IMR-90 (cell line): ENCODE results near the gene PRSS8. TPM values are rescaled to one million over a fixed set of nuclear protein-coding genes. Genes with fewer than 3 reads are reported as not detected.

Experiments
- ATAC-seq: fragments of 200-7000 bp; cut with Tn5 transposase; 2 replicates; pipeline ENCODE4 v1.9.1; 2020; ENCODE audit warnings: low read depth, mild to moderate bottlenecking, moderate library complexity
- BruUV-seq: library from RNA; stranded (reverse); fragments of 400-500 nt; replicated peaks from 2 replicates; lab custom pipeline; 2021; lab: Mats Ljungman, UMichigan
- CTCF ChIA-PET: fragments of 300-600 bp; formaldehyde crosslinking; extraction: SDS; loops from one replicate; lab custom pipeline; 2021; ENCODE audit warnings: antibody characterized with exemption; lab: Yijun Ruan, JAX
- POLR2A ChIA-PET: fragments of 300-600 bp; sonication (Branson Sonifier 250); formaldehyde crosslinking; loops from one replicate; lab custom pipeline; 2022; ENCODE audit warnings: antibody characterized with exemption; ENCODE audit not compliant: unreplicated experiment; lab: Charles Lee
- DNase-seq: peaks from one replicate; pipeline ENCODE4 v3.0.0; 2013
- H2AFZ ChIP-seq: replicated peaks from 2 replicates; pipeline ENCODE3; 2013; ENCODE audit warnings: low read length, mild to moderate bottlenecking; ENCODE audit not compliant: poor library complexity
- H2AK5ac ChIP-seq: 2 replicates; pipeline ENCODE4 v1.6.1; 2013; ENCODE audit warnings: low read depth, low read length, inconsistent platforms
- H2AK9ac ChIP-seq: replicated peaks from 2 replicates; pipeline ENCODE3; 2013; ENCODE audit warnings: mild to moderate bottlenecking, low read depth, low read length, moderate library complexity; ENCODE audit not compliant: poor library complexity
- H2BK120ac ChIP-seq: 2 replicates; pipeline ENCODE4 v1.6.1; 2013; ENCODE audit warnings: low read depth, low read length, inconsistent platforms
- H2BK15ac ChIP-seq: 3 replicates; pipeline ENCODE4 v1.6.1; 2013; ENCODE audit warnings: low read depth, low read length, inconsistent platforms
- H2BK20ac ChIP-seq: 2 replicates; pipeline ENCODE4 v1.6.1; 2013; ENCODE audit warnings: low read depth, mild to moderate bottlenecking, inconsistent platforms, low read length, moderate library complexity
- H2BK5ac ChIP-seq: 2 replicates; pipeline ENCODE4 v1.6.1; 2013; ENCODE audit warnings: mild to moderate bottlenecking, low read depth, low read length, inconsistent platforms; ENCODE audit not compliant: poor library complexity, severe bottlenecking
- H3K14ac ChIP-seq: replicated peaks from 2 replicates; pipeline ENCODE4 v1.6.1; 2013; ENCODE audit warnings: low read depth, low read length, inconsistent platforms
- H3K18ac ChIP-seq: 2 replicates; pipeline ENCODE4 v1.6.1; 2013; ENCODE audit warnings: low read depth, low read length, control low read depth
- H3K23ac ChIP-seq: 2 replicates; pipeline ENCODE4 v1.6.1; 2013; ENCODE audit warnings: low read depth, low read length, inconsistent platforms
- H3K27ac ChIP-seq: 2 replicates; pipeline ENCODE4 v1.5.1; 2013; ENCODE audit warnings: mild to moderate bottlenecking, control low read depth, low read length; ENCODE audit not compliant: insufficient read depth
- H3K27me3 ChIP-seq: 2 replicates; pipeline ENCODE4 v1.6.1; 2013; ENCODE audit warnings: low read length; ENCODE audit not compliant: control insufficient read depth, insufficient read depth
- H3K36me3 ChIP-seq: 2 replicates; pipeline ENCODE4 v1.6.1; 2013; ENCODE audit warnings: low read length, mixed read lengths; ENCODE audit not compliant: control insufficient read depth, insufficient read depth
- H3K4ac ChIP-seq: 2 replicates; pipeline ENCODE4 v1.6.1; 2013; ENCODE audit warnings: low read depth, low read length, inconsistent platforms
- H3K4me1 ChIP-seq: 2 replicates; pipeline ENCODE4 v1.6.1; 2013; ENCODE audit warnings: low read length, mixed read lengths; ENCODE audit not compliant: control insufficient read depth, insufficient read depth
- H3K4me2 ChIP-seq: 2 replicates; pipeline ENCODE4 v1.6.1; 2013; ENCODE audit warnings: low read depth, mild to moderate bottlenecking, control low read depth, low read length, moderate library complexity
- H3K4me3 ChIP-seq: 2 replicates; pipeline ENCODE4 v1.5.1; 2013; ENCODE audit warnings: low read depth, mild to moderate bottlenecking, control low read depth, low read length, moderate library complexity; ENCODE audit not compliant: insufficient read depth
- H3K56ac ChIP-seq: 2 replicates; pipeline ENCODE4 v1.6.1; 2013; ENCODE audit warnings: low read length, inconsistent platforms; ENCODE audit not compliant: insufficient read depth; ENCODE audit errors: extremely low read depth
- H3K79me1 ChIP-seq, 2 experiments: 2 replicates each; pipeline ENCODE4 v1.6.1; 2013; ENCODE audit warnings: low read length in 2 of 2, inconsistent platforms in 1 of 2, low read depth in 1 of 2
- H3K9ac ChIP-seq: 2 replicates; pipeline ENCODE4 v1.6.1; 2013; ENCODE audit warnings: low read depth, low read length, control low read depth
- H3K9me1 ChIP-seq: 2 replicates; pipeline ENCODE4 v1.6.1; 2013; ENCODE audit warnings: low read length, inconsistent platforms; ENCODE audit not compliant: insufficient read depth
- H3K9me3 ChIP-seq: 2 replicates; pipeline ENCODE4 v1.6.1; 2013; ENCODE audit warnings: low read length; ENCODE audit not compliant: control insufficient read depth, insufficient read depth
- H4K20me1 ChIP-seq: 2 replicates; pipeline ENCODE4 v1.6.1; 2013; ENCODE audit warnings: low read length, inconsistent platforms; ENCODE audit not compliant: insufficient read depth
- H4K5ac ChIP-seq: 2 replicates; pipeline ENCODE4 v1.6.1; 2013; ENCODE audit warnings: mild to moderate bottlenecking, low read depth, low read length, control low read depth
- H4K8ac ChIP-seq, 2 experiments: 2 replicates each; pipeline ENCODE4 v1.6.1; 2013; ENCODE audit warnings: low read depth in 2 of 2, low read length in 2 of 2, control low read depth in 1 of 2, inconsistent platforms in 1 of 2
- H4K91ac ChIP-seq: 2 replicates; pipeline ENCODE4 v1.6.1; 2013; ENCODE audit warnings: low read depth, low read length, inconsistent platforms; ENCODE audit not compliant: insufficient read depth
- BHLHE40 ChIP-seq: fragments of 150-350 bp; IDR thresholded peaks from 2 replicates; pipeline ENCODE4 v1.6.1; 2016; ENCODE audit warnings: mild to moderate bottlenecking, low read depth, low read length
- CEBPB ChIP-seq: IDR thresholded peaks from 2 replicates; pipeline ENCODE4 v1.6.1; 2012; ENCODE audit warnings: low read depth, low read length, improper control_type of control experiment
- CHD1 ChIP-seq: IDR thresholded peaks from 2 replicates; pipeline ENCODE4 v1.6.1; 2012; ENCODE audit warnings: low read depth, low read length, improper control_type of control experiment
- FOS ChIP-seq: fragments of 150-350 bp; IDR thresholded peaks from 2 replicates; pipeline ENCODE4 v1.6.1; 2016; ENCODE audit warnings: low read depth, low read length
- MAFK ChIP-seq: IDR thresholded peaks from 2 replicates; pipeline ENCODE4 v1.6.1; 2012; ENCODE audit warnings: low read depth, low read length, improper control_type of control experiment
- MAZ ChIP-seq: IDR thresholded peaks from 2 replicates; pipeline ENCODE4 v1.6.1; 2012; ENCODE audit warnings: low read depth, mild to moderate bottlenecking, low read length, improper control_type of control experiment, moderate library complexity, borderline replicate concordance
- MXI1 ChIP-seq: IDR thresholded peaks from 2 replicates; pipeline ENCODE4 v1.6.1; 2012; ENCODE audit warnings: low read depth, mild to moderate bottlenecking, low read length, moderate library complexity, borderline replicate concordance
- NFE2L2 ChIP-seq: fragments of 150-350 bp; IDR thresholded peaks from 2 replicates; pipeline ENCODE4 v1.6.1; 2016; ENCODE audit warnings: low read depth, mild to moderate bottlenecking, low read length
- POLR2A ChIP-seq: IDR thresholded peaks from 2 replicates; pipeline ENCODE4 v1.6.1; 2012; ENCODE audit warnings: mild to moderate bottlenecking, low read depth, low read length
- RAD21 ChIP-seq: IDR thresholded peaks from 2 replicates; pipeline ENCODE4 v1.6.1; 2012; ENCODE audit warnings: low read length, improper control_type of control experiment
- RCOR1 ChIP-seq: IDR thresholded peaks from 2 replicates; pipeline ENCODE4 v1.6.1; 2012; ENCODE audit warnings: mild to moderate bottlenecking, low read length, improper control_type of control experiment; ENCODE audit not compliant: insufficient replicate concordance
- RFX5 ChIP-seq: IDR thresholded peaks from 2 replicates; pipeline ENCODE4 v1.8.0; 2012; ENCODE audit warnings: low read depth, mild to moderate bottlenecking, low read length, moderate library complexity
- SMC3 ChIP-seq: fragments of 150-350 bp; IDR thresholded peaks from 2 replicates; pipeline ENCODE4 v1.6.1; 2016; ENCODE audit warnings: low read depth, mild to moderate bottlenecking, antibody characterized with exemption, low read length, moderate library complexity
- WGBS, 2 experiments: methylation state at CpG; one replicate each; pipeline versions ENCODE4 v1.1.5 to v1.1.7; 2013; ENCODE audit warnings: missing lambda C conversion rate in 2 of 2; ENCODE audit not compliant: insufficient read length in 1 of 2; ENCODE audit errors: extremely low coverage in 2 of 2; 5-methylcytosine and 5-hydroxymethylcytosine counted together
- dilution Hi-C: fragments of 300-500 bp; cut with HindIII; formaldehyde crosslinking; loops from one replicate; pipeline ENCODE4 v1.14.3; 2018; ENCODE audit warnings: low sequenced_read_pairs; ENCODE audit not compliant: unreplicated experiment
- in situ Hi-C: fragments of 300-500 bp; cut with MboI; formaldehyde crosslinking; loops from 3 replicates; pipeline ENCODE4 v1.14.3; 2019; ENCODE audit warnings: low sequenced_read_pairs, inconsistent platforms, mixed read lengths
- intact Hi-C: fragments of 100-400 bp; cut with micrococcal nuclease; formaldehyde crosslinking; loops from 2 replicates; pipeline ENCODE4 v1.10.0; 2022
- polyA plus RNA-seq, 3 experiments: library from polyadenylated mRNA; depleted of rRNA; stranded (reverse); fragments of >200 nt; gene quantifications; 2 replicates each; pipeline ENCODE4 v1.2.3, GENCODE V29; 2012; ENCODE audit warnings: low replicate concordance in 1 of 3
- total RNA-seq: library from RNA; depleted of rRNA; stranded (reverse); fragments of >200 nt; gene quantifications from 2 replicates; pipeline ENCODE4 v1.2.3, GENCODE V29; 2012
- TF ChIP-seq, protein P1 (sequence below): conservative IDR thresholded peaks from 2 replicates; pipeline ENCODE4 v1.5.1; 2012; ENCODE audit warnings: mild to moderate bottlenecking, low read depth, low read length, improper control_type of control experiment
- TF ChIP-seq, protein P2 (sequence below): fragments of 150-350 bp; IDR thresholded peaks from 2 replicates; pipeline ENCODE4 v1.6.1; 2016; ENCODE audit warnings: low read depth, mild to moderate bottlenecking, low read length, moderate library complexity, borderline replicate concordance
- TF ChIP-seq, protein P3 (sequence below): fragments of 150-350 bp; IDR thresholded peaks from 2 replicates; pipeline ENCODE4 v1.6.1; 2017; ENCODE audit warnings: mild to moderate bottlenecking, antibody characterized with exemption, low read length, low read depth

PRSS8 gene
- total and polyA plus RNA-seq, 2 of the 4 experiments (the other 2 are of a cell fraction), result not detected

DNA sequence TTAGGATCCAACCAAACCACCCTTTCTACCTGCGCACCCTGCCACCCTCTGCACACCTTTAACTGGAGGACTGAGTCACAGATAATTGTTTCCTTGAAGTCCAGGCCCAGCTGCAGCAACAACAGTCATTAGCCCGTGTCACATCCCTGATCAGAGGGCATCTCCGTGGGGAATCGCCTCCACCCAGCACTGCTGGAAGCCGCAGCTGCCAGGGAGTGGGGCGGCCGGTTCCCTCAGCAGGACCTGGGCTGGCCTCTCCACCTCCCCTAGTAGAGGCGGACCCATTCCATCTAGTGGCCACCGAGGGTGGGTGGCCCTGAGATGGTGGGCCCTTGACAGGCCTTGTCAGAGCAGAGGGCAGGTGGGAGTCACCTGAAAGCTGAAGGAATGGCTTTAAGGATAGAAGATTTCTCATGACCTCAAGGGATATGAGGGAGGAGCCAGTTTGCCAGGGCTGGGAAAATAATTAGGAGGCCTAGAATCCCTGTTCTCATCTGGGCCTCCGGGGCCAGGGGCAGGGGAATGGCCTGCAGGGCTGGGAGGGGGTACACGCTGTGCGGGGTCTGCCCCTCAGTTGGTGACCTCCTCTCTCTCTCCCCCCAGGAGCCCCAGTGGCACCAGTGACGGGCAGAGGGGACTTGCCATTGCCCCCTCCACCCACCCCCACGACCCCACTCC, 53.0 kb downstream of the PRSS8 start:
- Histone ChIP-seq H3K56ac (no peak overlapping the region), H3K14ac (no peak overlapping the region), H3K27me3 (no peaks in the 10 kb centered on the region), H3K36me3 (peaks cover 79% of the 10 kb centered on the region), H4K5ac (no peak overlapping the region), H4K91ac (no peak overlapping the region), H2BK120ac (no peak overlapping the region), H2BK5ac (no peak overlapping the region), H3K4me3 (no peak overlapping the region), H2AK9ac (no peak overlapping the region), H3K27ac (no peak overlapping the region), H3K9me1 (peaks cover 3% of the 10 kb centered on the region; the same call in 1 of the 2 replicates), H3K4ac (no peak overlapping the region), H3K79me1 (peaks cover 14 to 52% of the 10 kb centered on the region in 2 experiments), H2AK5ac (no peak overlapping the region), H4K20me1 (peaks cover 21% of the 10 kb centered on the region), H3K9ac (no peak overlapping the region), H3K9me3 (no peaks in the 10 kb centered on the region), H4K8ac (no peak overlapping the region), H3K18ac (no peak overlapping the region), H2AFZ (no peak overlapping the region), H3K4me1 (no peaks in the 10 kb centered on the region), H2BK15ac (no peak overlapping the region), H2BK20ac (no peak overlapping the region), H3K23ac (no peak overlapping the region), H3K4me2 (no peak overlapping the region)
- POLR2A ChIA-PET, result no interaction called here
- no TSS peak for BruUV-seq
- dilution Hi-C loops, result no loop called here
- WGBS, 2 experiments, result 87% methylated on average over 3 of the region's 14 CpGs; no CpG with 5 or more reads in 1 of the 2 experiments
- CTCF ChIA-PET, result no interaction called here
- no peak for DNase-seq
- in situ Hi-C loops, result loop anchor here (10.0 kb wide), 1 partner anchor 98 kb away; the partner anchor contains the start of gene HSD3B7
- ATAC-seq, result no peak
- intact Hi-C loops, result no loop called here
- no peak for TF ChIP-seq BHLHE40
- TF ChIP-seq, protein P1, sequence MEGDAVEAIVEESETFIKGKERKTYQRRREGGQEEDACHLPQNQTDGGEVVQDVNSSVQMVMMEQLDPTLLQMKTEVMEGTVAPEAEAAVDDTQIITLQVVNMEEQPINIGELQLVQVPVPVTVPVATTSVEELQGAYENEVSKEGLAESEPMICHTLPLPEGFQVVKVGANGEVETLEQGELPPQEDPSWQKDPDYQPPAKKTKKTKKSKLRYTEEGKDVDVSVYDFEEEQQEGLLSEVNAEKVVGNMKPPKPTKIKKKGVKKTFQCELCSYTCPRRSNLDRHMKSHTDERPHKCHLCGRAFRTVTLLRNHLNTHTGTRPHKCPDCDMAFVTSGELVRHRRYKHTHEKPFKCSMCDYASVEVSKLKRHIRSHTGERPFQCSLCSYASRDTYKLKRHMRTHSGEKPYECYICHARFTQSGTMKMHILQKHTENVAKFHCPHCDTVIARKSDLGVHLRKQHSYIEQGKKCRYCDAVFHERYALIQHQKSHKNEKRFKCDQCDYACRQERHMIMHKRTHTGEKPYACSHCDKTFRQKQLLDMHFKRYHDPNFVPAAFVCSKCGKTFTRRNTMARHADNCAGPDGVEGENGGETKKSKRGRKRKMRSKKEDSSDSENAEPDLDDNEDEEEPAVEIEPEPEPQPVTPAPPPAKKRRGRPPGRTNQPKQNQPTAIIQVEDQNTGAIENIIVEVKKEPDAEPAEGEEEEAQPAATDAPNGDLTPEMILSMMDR, result no peak
- TF ChIP-seq CHD1, result no peak
- no peak for TF ChIP-seq MAFK
- TF ChIP-seq MAZ, result no peak
- TF ChIP-seq, protein P2, sequence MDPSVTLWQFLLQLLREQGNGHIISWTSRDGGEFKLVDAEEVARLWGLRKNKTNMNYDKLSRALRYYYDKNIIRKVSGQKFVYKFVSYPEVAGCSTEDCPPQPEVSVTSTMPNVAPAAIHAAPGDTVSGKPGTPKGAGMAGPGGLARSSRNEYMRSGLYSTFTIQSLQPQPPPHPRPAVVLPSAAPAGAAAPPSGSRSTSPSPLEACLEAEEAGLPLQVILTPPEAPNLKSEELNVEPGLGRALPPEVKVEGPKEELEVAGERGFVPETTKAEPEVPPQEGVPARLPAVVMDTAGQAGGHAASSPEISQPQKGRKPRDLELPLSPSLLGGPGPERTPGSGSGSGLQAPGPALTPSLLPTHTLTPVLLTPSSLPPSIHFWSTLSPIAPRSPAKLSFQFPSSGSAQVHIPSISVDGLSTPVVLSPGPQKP, result no peak
- no peak for TF ChIP-seq RCOR1
- TF ChIP-seq MXI1, result no peak
- no peak for TF ChIP-seq POLR2A
- no peak for TF ChIP-seq RFX5
- TF ChIP-seq, protein P3, sequence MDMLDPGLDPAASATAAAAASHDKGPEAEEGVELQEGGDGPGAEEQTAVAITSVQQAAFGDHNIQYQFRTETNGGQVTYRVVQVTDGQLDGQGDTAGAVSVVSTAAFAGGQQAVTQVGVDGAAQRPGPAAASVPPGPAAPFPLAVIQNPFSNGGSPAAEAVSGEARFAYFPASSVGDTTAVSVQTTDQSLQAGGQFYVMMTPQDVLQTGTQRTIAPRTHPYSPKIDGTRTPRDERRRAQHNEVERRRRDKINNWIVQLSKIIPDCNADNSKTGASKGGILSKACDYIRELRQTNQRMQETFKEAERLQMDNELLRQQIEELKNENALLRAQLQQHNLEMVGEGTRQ, result no peak
- no peak for TF ChIP-seq CEBPB
- TF ChIP-seq SMC3, result no peak
- TF ChIP-seq NFE2L2, result no peak
- no peak for TF ChIP-seq RAD21
- no peak for TF ChIP-seq FOS
